Liver (tissue), 9 donors: Measurements from ENCODE around the gene PRTFDC1. TPM values are rescaled to one million over a fixed set of nuclear protein-coding genes. Genes with fewer than 3 reads are reported as not detected.

Experiments used
- DNase-seq: peaks from one replicate; pipeline ENCODE4 v3.0.0-alpha.2; 2017; ENCODE audit warnings: low spot score
- H3K27ac ChIP-seq, 2 donors: one replicate each; pipeline ENCODE4 v1.7.0; 2013; ENCODE audit warnings: inconsistent platforms in 2 of 2, low read length in 2 of 2, control low read depth in 1 of 2, low read depth in 1 of 2, mild to moderate bottlenecking in 1 of 2
- H3K27me3 ChIP-seq, 4 donors: one replicate each; pipeline versions ENCODE4 v1.6.1 to v1.7.0; 2013; ENCODE audit warnings: low read length in 3 of 4, inconsistent platforms in 1 of 4, mild to moderate bottlenecking in 1 of 4, moderate library complexity in 1 of 4; ENCODE audit not compliant: control insufficient read depth in 4 of 4, insufficient read depth in 4 of 4
- H3K36me3 ChIP-seq, 4 donors: one replicate each; pipeline versions ENCODE4 v1.6.1 to v1.7.0; 2013; ENCODE audit warnings: low read length in 3 of 4, mild to moderate bottlenecking in 3 of 4, low read depth in 1 of 4, moderate library complexity in 1 of 4; ENCODE audit not compliant: control insufficient read depth in 4 of 4, insufficient read depth in 3 of 4
- H3K4me1 ChIP-seq, 4 donors: one replicate each; pipeline versions ENCODE4 v1.6.1 to v1.7.0; 2013; ENCODE audit warnings: low read length in 3 of 4, mild to moderate bottlenecking in 3 of 4, moderate library complexity in 1 of 4; ENCODE audit not compliant: control insufficient read depth in 4 of 4, insufficient read depth in 4 of 4
- H3K4me3 ChIP-seq, 3 donors: one replicate each; pipeline versions ENCODE4 v1.6.1 to v1.7.0; 2013; ENCODE audit warnings: low read length in 3 of 3, control low read depth in 1 of 3, low read depth in 1 of 3, mild to moderate bottlenecking in 1 of 3
- H3K9ac ChIP-seq, 2 donors: one replicate each; pipeline ENCODE4 v1.7.0; 2013; ENCODE audit warnings: low read length in 2 of 2, mild to moderate bottlenecking in 2 of 2, moderate library complexity in 2 of 2, control low read depth in 1 of 2, low read depth in 1 of 2
- H3K9me3 ChIP-seq, 4 donors: one replicate each; pipeline versions ENCODE4 v1.6.1 to v1.7.0; 2013; ENCODE audit warnings: low read length in 3 of 4; ENCODE audit not compliant: control insufficient read depth in 4 of 4
- CTCF ChIP-seq: fragments of 150-350 bp; IDR thresholded peaks from 2 replicates; pipeline ENCODE4 v1.5.1; 2017; ENCODE audit warnings: improper control_type of control experiment, low read depth, low read length; ENCODE audit not compliant: missing input control
- EGR1 ChIP-seq, 2 donors: IDR thresholded peaks; 2 replicates each; pipeline ENCODE4 v1.6.1; 2016 to 2018; ENCODE audit warnings: antibody characterized with exemption in 2 of 2, low read depth in 2 of 2
- FOXA1 ChIP-seq: IDR thresholded peaks from 2 replicates; pipeline ENCODE4 v1.6.1; 2016; ENCODE audit warnings: antibody characterized with exemption
- GABPA ChIP-seq, 2 donors: IDR thresholded peaks in 1 of 2; conservative IDR thresholded peaks in 1 of 2; 2 replicates each; pipeline ENCODE4 v1.6.1; 2016; ENCODE audit warnings: antibody characterized with exemption in 2 of 2, mild to moderate bottlenecking in 1 of 2, moderate library complexity in 1 of 2
- HNF4A ChIP-seq, 2 donors: conservative IDR thresholded peaks; 2 replicates each; pipeline ENCODE4 v1.6.1; 2016; ENCODE audit warnings: antibody characterized with exemption in 2 of 2, mild to moderate bottlenecking in 2 of 2
- HNF4G ChIP-seq: IDR thresholded peaks from 2 replicates; pipeline ENCODE4 v1.6.1; 2016; ENCODE audit warnings: antibody characterized with exemption
- JUND ChIP-seq, 2 donors: IDR thresholded peaks; 2 replicates each; pipeline ENCODE4 v1.6.1; 2016; ENCODE audit warnings: antibody characterized with exemption in 2 of 2
- MAX ChIP-seq: IDR thresholded peaks from 2 replicates; pipeline ENCODE4 v1.6.1; 2016; ENCODE audit warnings: antibody characterized with exemption
- NR2F2 ChIP-seq: IDR thresholded peaks from 2 replicates; pipeline ENCODE4 v1.6.1; 2016; ENCODE audit warnings: antibody characterized with exemption
- RAD21 ChIP-seq, 2 donors: IDR thresholded peaks; 2 replicates each; pipeline ENCODE4 v1.6.1; 2016; ENCODE audit warnings: antibody characterized with exemption in 2 of 2, mild to moderate bottlenecking in 2 of 2
- REST ChIP-seq: IDR thresholded peaks from 2 replicates; pipeline ENCODE4 v1.6.1; 2016; ENCODE audit warnings: antibody characterized with exemption, mild to moderate bottlenecking
- RXRA ChIP-seq, 2 donors: IDR thresholded peaks; 2 replicates each; pipeline ENCODE4 v1.6.1; 2017 to 2018; ENCODE audit warnings: antibody characterized with exemption in 2 of 2, mild to moderate bottlenecking in 1 of 2
- SP1 ChIP-seq: IDR thresholded peaks from 2 replicates; pipeline ENCODE4 v1.6.1; 2018; ENCODE audit warnings: antibody characterized with exemption, mild to moderate bottlenecking
- TAF1 ChIP-seq: conservative IDR thresholded peaks from 2 replicates; pipeline ENCODE4 v1.6.1; 2016; ENCODE audit warnings: antibody characterized with exemption, mild to moderate bottlenecking
- YY1 ChIP-seq: IDR thresholded peaks from 2 replicates; pipeline ENCODE4 v1.6.1; 2016; ENCODE audit warnings: antibody characterized with exemption, mild to moderate bottlenecking
- ZBTB33 ChIP-seq: IDR thresholded peaks from 2 replicates; pipeline ENCODE4 v1.6.1; 2016; ENCODE audit warnings: antibody characterized with exemption
- WGBS: extraction: QIAGEN DNeasy Blood & Tissue Kit; methylation state at CpG from one replicate; pipeline ENCODE4 v1.1.7; 2013; 5-methylcytosine and 5-hydroxymethylcytosine counted together
- polyA plus RNA-seq, 2 donors: library from polyadenylated mRNA; stranded (reverse) in 1 of 2; unstranded in 1 of 2; fragments of 200-250 nt in 1 of 2; fragments of >200 nt in 1 of 2; fragmentation: Nextera tagmentation in 1 of 2; extraction: Ambion mirVana in 1 of 2; gene quantifications; one replicate each; pipeline versions ENCODE4 v1.2.1 to v1.2.3, GENCODE V29; 2013 to 2015
- total RNA-seq, 2 donors: library from RNA; depleted of rRNA; stranded (reverse); fragments of >200 nt; gene quantifications; one replicate each; pipeline ENCODE4 v1.2.3, GENCODE V29; 2014
- donor health status: healthy.
- donor health status: healthy.
- donor health status: healthy.
- donor health status: healthy.
- donor health status: healthy.

PRTFDC1 gene
- total and polyA plus RNA-seq, 4 donors = 0.93 to 3.1 (median 1.9) TPM

GRCh38 chr10:24904824-24905223 is 47.6 kb downstream of the PRTFDC1 start:
- DNase-seq = no peak
- Histone ChIP-seq H3K9ac (no peak overlapping the region), H3K27ac (no peak overlapping the region), H3K27me3 (no peaks in the 10 kb centered on the region), H3K4me3 (no peak overlapping the region), H3K4me1 (peaks cover 0 to 3% (median 0%) of the 10 kb centered on the region in 4 donors), H3K36me3 (no peaks in the 10 kb centered on the region), H3K9me3 (no peaks in the 10 kb centered on the region)
- TF ChIP-seq HNF4A (conservative IDR thresholded peaks at IDR 0.05) = no peak
- no peak for TF ChIP-seq NR2F2
- TF ChIP-seq FOXA1 = no peak
- TF ChIP-seq EGR1 (IDR thresholded peaks at IDR 0.05; ENCODE audit: low read depth in 2 of 2) = no peak
- TF ChIP-seq RXRA (IDR thresholded peaks at IDR 0.05) = no peak
- TF ChIP-seq REST = no peak
- no peak for TF ChIP-seq CTCF
- TF ChIP-seq RAD21 (IDR thresholded peaks at IDR 0.05) = no peak
- TF ChIP-seq YY1 = no peak
- TF ChIP-seq GABPA (IDR thresholded peaks at IDR 0.05 in 1 of 2, conservative IDR thresholded peaks at IDR 0.05 in 1 of 2) = no peak
- TF ChIP-seq MAX = no peak
- no peak for TF ChIP-seq HNF4G
- no peak for TF ChIP-seq SP1
- no peak for TF ChIP-seq ZBTB33
- 87% methylated on average over 4 of the region's 4 CpGs for WGBS

- H3K27ac ChIP-seq = no peak overlapping the region
- no peaks in the 10 kb centered on the region for H3K9me3 ChIP-seq
- no peak overlapping the region for H3K9ac ChIP-seq
- DNase-seq = no peak
- H3K36me3 ChIP-seq = no peaks in the 10 kb centered on the region
- H3K4me1 ChIP-seq = peaks cover 0 to 3% (median 0%) of the 10 kb centered on the region in 4 donors
- H3K4me3 ChIP-seq = no peak overlapping the region
- TF ChIP-seq JUND (IDR thresholded peaks at IDR 0.05) (peak in 1 of 2 donors; percentile 9), CTCF (no peak), TAF1 (no peak)
- H3K27me3 ChIP-seq = no peaks in the 10 kb centered on the region
- 89% methylated on average over 1 of the region's 1 CpG for WGBS
These were observed 50.0 kb downstream of the PRTFDC1 start for GRCh38 chr10:24902400-24902728.
